Measurements from ENCODE around the gene FNDC11.

The FNDC11 gene

DNA sequence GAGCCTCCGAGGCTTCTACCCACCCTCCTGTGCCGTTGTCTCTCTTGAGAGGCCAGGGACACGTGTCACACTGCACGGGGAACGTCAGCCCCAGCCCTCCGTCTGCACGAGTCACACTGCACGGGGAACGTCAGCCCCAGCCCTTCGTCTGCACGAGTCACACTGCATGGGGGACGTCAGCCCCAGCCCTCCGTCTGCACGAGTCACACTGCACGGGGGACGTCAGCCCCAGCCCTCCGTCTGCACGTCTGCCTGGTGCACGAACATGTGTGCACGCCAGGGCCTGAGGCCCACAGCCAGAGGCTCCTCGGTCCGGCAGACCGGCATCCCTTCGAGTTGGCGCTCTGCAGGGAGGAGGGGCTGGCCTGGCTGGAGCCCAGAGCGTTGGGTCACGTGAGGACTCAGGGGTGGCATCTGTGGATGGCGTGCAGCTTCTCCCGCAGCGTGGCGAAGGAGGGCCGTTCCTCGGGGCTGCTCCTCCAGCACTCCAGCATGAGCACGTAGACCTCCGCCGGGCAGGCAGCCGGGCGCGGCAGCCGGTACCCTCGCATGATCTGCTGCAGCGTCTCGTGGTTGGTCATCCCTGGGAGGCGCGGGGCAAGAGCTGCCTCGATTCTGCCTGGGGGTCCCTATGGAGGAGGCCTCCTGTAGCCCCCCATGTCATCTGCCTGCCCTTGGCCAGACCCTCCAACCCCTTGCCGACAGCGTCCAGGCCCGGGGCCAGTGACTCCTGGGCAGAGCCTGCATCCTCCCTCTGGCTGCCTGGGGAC lies 13.4 kb upstream of the FNDC11 start:
- DNase-seq = peak; percentile 14

DNA sequence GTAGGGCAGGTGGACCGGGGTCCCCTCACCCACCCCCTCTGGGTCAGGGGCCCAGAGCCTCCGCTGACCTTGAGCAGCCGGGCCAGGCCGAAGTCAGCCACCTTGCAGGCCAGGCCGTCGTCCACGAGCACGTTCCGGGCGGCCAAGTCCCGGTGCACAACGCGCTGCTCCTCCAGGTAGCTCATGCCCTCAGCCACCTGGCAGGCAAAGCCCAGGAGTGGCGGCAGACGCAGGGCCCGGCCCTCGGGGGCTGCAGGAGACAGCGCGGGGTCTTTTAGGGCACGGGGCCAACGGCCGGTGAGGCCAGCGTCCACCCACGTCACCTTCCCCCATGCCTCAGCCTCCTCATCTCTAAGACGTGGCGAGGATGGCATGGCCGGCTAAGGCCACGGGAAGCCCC lies 12.6 kb upstream of the FNDC11 start:
- no peak for DNase-seq

DNA sequence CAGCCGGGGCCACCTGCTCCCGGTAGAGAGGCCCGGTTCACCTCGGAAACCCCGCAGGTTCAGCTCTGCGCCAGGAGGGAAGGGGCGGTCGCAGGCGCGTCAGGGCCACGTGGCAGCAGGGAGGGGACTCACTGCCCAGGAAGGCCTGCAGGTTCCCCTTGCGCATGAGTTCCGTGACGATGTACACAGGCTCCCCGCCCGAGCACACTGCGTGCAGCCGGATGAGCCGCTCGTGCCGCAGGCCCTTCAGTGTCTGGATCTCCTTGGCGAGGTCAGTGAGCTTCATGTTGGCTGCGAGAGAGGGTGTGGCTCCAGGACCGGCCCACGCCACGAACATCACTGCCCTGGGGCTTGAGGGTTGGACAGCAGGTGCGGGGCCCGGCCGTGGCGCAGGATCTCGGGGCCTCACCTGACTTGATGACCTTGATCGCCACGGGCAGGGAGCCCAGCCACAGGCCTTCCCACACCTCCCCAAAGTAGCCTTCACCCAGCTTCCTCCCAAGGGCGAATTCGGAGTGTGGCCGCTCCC lies 11.9 kb upstream of the FNDC11 start:
- no peak for DNase-seq

DNA sequence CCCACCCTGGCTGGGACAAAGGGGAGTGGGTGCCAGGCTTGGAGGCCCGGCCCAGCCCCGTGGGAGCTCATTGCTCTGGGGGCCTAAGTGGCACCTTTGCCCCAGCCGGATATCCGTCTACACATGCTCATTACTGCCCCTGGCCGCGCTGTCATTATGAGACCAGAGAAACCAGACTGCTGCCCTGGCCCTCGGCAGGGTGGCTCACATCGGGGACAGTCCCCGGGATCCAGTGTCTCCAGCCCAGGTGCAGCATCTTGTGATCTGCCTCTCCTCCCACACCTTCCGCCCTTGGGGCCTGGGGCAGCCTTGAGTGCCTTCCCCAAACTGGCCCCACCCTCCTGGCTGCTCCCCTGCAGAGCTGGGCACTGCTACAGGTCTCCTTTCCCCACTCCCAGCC lies 11.3 kb upstream of the FNDC11 start:
- DNase-seq = no peak

DNA sequence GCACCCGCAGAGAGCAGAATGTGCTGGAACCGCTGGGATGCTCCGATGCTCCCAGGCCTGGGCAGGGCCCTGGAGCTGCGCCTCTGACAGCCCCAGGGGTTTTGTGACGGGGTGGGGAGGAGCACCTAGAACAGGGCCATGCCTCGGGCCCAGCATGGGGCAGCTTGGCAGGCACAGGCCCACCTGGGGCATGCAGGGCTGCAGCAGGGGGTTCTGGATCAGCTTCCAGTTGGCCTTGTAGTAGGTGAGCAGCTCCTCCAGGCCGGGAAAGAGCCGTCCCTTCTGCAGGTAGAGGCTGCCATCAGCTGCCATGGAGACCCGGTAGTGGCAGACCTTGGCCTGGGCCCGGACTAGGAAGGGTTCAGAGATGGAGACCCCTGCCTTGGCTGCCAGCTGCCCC lies 10.8 kb upstream of the FNDC11 start:
- no peak for DNase-seq

DNA sequence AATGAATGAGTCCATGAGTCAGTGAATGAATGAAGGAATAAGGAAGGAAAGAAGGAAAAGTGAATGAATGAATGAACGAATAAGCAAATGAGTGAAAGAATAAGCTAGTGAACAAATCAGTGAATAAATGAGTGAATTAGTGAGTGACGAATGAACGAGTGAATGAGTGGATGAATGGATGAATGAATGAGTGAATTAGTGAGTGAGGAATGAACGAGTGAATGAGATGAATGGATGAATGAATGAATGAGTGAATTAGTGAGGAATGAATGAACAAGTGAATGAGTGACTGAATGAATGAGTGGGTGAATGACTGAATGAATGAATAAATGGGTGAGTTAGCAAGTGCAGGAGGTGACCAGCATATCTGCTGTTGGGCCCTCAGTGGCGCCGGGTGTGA lies 10.2 kb upstream of the FNDC11 start:
- no peak for DNase-seq

DNA sequence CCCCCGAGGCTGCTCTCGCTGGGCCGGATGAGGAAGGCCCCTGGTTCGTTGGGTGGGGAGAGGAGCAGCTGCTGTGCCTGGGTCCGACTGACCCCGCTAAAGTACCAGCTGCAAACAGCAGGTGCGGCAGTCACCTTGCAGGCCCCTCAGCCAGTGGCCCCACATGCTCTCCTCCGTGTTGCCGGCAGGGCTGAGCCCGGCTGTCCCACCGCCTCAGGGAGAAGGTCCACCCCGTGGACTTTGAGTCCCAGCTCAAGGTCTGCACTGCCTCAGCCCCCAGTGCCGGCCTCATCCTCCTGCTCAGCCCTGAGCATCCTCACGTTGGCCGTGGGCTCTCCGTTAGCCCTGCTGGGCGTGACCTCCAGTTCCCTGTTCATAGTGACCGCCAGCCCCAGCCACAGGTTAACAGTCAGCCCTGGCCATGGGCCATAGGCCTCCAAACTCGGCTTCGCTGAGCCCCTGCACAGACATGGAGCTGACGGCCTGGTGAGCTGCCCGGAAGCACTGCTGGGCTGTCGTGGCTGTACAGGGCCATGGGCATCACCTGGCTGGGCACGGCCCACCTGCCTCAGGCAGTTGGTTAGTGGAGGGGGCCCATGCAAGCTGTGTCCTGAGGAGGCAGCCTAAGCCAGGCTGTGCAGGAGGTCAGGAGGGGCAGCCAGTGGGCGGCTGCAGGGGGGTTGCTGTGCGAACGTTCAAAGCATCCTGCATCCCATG lies 9.6 kb upstream of the FNDC11 start:
- DNase-seq = no peak

DNA sequence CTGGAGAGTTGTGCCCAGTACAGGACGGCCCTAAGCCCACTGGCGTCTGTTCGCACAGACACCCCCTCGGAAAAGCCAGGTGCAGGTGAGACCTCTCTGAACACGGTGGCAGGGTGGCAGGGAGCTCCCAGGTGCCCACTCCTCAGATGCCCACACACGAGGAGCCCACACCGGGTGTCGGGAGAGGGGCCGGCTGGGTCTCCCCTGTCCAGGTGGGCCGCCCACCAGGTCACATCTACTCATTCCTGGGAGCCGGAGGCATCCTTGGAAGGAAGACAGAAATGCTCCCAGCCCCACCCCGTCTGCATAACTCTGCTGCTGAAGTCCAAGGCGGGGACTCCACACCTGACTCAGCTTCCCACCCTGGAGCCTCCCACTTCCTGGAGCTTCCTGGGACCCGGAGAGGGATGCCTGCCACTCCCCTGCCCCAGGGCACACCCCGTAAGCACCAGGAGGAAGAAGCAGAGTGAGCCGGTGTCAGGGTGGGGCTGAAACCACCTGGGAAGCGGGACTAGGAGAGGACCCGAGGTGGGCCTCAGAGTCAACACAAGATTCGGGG lies 8.9 kb upstream of the FNDC11 start:
- DNase-seq = no peak

DNA sequence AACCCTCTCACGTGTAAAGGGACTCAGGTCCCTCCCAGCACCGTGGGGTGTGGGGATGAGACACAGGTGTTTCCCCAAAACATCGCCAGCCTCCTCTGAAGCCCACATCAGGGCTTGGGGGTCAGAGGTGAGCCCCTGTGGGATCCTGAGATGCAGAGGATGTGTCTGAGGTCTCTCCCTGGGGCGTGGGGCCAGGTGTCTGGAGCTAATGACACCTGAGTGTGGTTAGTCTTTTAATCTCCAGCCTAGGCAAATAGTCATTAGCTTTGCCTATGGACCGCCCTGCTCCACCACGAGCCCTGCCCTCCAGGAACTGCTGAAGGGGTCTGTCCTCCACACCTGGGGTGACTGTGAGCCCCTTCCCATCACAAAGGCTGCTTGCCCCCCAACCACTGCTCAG lies 8.1 kb upstream of the FNDC11 start:
- no peak for DNase-seq

DNA sequence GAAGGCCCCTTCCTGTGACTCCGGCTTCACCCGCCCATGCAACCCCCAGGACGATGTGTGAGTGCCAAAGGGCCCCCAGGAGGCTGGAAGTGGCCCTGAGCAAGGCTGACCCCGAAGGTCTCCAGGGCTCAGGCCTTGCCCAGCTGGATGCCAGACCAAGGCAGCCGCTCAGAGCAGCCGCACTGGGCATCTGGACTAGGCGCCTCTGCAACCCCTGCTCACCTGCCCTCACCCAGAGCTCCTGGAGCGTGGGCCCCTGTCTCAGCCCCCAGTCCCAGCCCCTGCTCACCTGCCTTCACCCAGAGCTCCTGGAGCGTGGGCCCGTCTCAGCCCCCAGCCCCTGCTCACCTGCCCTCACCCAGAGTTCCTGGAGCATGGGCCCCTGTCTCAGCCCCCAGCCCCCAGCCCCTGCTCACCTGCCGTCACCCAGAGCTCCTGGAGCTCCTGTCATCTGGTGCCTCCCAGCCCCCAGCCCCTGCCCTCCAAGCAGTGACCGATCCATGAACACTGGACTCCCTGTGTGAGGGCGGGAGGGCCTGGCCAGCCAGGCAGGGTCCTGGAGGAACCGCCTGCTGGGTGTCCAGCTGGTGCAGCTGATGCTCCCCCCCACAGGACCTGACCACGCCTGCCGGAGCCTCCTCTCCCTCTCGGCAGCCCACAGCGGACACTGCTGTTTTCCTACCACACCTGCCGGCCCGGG lies 7.6 kb upstream of the FNDC11 start:
- DNase-seq = no peak

DNA sequence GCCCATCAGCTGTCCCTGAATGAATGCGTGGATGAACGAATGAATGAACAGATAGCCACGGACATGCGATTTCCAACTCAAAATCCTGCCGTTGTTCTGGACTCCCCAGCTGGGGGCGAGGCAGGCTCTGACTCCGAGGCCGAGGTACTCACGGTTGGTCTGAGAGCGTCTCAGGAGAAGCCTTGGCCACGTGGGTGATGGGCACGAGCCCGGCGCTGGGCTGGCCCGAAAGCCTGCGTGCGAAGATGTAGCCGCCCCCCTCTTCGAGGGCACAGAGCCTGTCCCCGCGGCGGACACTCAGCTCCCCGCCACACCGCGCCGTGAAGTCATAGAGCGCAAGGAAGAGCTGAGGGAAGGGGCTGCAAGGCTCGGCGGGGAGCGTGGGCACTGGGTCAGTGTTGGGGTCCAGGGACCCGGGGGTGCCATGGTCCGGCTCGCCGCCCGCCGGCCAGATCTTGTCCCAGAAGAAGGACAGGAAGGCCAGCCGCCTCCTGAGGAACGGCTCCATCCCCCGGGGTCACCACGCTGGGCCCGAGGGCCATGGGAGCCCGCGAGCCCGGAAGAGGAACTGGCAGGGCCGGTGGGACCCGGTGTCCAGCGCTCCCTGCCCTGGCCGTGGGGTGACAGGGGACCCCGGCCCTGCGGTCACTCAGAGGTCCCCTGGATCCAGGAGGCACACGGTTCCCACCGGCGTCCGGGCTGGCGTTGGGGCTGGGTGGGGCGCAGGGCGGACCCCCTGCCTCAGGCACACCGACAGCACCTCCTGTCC lies 6.8 kb upstream of the FNDC11 start:
- DNase-seq = no peak

DNA sequence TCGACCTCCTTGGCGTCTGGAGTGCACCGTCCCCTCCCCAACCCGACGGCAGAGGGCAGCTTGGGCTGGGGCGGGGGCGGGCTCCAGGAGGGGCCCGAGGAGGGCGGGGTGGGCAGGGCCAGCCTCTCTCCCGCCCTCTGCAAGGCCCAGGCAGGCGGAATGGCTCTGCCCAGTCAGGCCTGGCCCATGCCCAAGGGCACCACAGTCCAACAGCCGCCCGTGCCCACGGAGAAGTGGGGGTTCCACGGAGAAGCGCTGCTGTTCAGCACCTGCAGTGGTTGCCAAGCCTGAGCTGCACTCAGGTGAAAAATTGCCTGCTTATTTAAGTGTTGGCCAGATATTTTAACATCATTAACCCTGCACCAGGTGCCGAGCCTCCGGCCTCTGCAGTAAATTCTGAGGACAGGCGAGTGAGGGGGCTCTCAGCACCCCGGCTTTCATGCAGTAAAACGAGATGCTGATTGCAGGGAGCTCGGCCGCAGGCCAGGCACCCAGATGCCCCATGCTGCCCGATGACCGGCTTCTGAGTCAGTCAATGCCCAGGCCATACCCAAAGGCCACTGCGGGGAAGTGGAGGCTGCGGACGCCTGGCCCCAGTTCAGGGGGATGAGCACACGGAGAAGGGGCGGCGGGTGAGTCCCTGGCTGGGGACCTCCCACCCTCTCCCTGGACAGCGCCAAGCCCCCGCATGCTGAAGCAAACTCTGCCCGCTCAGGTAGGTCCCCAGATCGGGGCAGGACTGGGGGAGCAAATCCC lies 6.1 kb upstream of the FNDC11 start, which contains the start of gene SRMS:
TSS of gene SRMS (minus strand) at position 25 of the 756 bp plus-strand sequence. CDS start 286 bp downstream, outside the sequence.
- DNase-seq = no peak

DNA sequence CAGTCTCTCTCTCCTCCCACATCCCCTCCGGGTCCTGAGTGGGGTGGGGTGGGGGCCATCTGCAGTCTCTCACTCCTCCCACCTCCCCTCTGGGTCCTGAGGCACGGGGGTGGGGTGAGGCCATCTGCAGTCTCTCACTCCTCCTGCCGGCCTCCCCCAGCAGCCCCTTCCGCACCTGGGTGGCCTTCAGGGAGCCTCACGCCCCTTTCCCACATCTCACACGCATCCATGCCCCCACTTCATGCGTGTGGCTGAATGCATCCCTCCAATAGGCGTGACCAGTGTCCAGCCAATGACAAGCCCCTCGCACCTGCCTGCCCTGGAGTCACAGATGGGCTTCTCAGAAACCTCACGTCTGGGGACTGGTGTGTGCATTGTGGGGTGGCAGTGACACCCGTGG lies 5.4 kb upstream of the FNDC11 start:
- DNase-seq = no peak

DNA sequence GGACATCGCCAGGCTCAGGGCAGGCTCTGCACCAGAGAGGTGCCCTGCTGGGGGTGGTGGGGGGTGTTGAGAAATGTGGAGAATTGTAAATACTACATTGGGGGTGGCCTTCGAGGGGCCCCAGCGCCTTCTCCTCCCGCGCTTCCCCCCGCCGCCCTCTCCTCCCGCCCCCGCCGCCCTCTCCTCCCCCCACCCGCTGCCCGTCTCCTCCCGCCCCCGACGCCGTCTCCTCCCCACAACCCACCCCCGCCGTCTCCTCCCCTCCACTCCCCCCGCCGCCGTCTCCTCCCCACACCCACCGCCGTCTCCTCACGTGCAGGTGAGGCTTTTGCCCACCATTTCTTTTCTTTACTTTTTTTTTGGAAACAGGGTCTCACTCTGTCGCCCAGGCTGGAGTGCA lies 4.9 kb upstream of the FNDC11 start:
- DNase-seq = no peak

DNA sequence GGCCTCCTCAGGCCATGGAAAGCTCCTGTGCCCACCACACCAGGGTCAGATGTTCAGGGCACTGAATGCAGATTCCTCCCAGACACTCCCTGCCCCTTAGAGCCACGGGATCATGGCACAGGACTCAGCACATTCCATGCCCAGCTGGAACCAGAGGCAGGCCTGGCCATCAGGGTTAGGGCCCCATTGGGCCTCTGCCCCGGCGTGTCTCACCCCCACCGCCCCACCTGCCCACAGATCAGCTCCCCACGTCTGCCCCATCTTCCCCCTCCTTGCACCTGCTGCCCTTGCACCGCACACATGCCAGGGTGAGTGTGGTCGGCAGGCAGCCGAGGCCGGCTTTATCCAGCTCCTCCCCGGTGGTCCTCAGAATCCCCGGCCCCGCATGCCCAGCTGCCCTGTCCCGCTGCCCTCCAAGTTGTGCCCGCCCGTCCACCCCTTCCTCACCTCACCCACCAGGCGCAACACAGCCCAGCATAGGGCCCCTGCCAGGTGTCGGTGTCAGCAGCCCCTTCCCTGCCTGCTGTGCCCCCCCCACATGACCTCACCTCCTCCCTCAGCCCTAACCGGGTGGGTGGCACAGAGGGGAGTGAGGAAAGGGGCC lies 4.2 kb upstream of the FNDC11 start:
- no peak for DNase-seq

DNA sequence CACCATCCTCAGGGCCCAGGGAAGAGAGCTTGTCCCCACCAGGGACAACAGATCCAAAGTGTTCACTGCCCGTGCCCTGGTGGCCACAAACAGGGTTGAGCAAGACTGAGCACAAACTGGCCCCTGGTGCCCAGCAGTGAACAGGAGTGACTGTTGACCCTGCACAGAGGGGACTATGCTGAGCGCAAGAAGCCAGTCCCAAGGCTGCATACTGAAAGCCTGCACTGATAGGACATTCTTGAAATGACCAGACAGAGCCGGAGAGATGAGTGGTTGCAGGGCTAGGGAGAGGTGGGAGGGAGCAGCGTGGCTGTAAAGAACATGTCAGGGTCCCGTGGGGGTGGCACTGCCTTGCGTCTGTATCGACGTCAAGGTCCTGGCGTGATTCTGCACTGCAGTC lies 2.9 kb upstream of the FNDC11 start:
- DNase-seq = no peak

DNA sequence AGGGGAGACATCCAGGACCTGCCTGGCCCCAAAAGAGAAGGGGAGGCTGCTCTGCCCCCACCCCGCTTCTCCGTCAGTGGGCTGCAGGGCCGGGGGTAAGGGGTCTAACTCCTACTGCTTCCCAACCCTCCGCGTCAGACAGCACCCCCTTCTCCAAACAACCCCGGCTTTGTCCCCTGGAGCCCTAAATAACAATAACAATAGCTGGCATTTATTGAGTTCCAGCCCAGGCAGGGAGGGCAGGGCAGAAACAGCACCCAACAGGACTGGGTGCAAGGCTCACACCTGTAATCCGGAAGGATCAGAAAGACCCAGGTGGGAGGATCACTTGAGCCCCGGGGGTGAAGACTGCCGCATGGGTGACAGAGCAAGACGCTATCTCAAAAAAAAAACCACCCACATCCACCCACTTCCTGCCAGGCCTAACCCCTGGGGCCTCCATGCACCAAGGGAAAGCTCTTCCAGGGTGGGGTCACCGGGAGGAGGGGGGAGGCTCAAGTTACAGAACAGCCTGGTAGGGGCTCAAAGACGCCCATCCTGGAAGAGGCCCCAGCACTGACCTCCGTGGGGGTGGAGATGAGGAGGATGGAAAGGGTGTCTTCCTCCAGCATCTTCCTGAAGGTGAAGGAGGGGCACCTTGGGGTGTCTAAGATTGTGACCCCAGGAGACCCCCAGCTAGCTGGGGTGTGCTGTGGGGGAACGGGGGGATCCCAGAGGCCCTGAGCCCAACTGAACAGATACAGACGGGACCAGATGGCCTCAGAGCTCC lies 1.3 kb upstream of the FNDC11 start:
- no peak for DNase-seq

DNA sequence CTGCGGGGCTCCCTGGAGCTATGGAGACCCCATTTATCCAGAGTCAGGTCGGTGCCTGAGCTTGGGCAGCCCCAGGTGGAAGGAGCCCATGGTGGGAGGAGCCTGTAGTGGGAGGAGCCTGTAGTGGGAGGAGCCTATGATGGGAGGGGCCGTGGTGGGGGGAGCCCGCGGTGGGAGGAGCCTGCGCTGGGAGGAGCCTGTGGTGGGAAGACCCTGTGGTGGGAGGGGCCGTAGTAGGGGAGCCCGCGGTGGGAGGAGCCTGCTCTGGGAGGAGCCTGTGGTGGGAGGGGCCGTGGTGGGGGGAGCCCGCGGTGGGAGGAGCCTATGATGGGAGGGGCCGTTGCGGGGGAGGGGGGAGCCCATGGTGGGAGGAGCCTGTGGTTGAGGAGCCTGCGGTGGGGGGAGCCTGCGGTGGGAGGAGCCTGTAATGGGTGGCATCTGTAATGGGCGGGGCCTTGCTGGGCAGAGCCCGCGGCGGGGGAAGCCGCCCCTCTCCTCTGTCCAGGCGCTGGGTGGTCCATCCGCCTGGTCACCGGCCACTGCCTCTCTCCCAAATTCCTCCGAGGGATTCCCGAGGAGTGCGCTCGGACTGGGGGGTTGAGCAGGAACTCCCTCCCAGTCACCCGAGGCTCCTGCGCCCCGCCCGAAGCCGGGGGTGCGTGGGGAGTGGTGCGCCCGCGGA lies 567 bp upstream of the FNDC11 start:
- DNase-seq = peak; percentile 73

Measured in fibroblast of skin of abdomen (primary cell).